Transverse colon (tissue), 4 donors: ENCODE data around the gene FGF1.

Experiments
- CTCF ChIP-seq, 5 experiments: fragments of 200-600 bp in 3 of 5; fragments of 450-650 bp in 2 of 5; sonication (generic) in 3 of 5; IDR thresholded peaks; 1 replicate in 2 of 5; 2 replicates in 3 of 5; pipeline ENCODE4 v1.5.1; 2016 to 2017; ENCODE audit warnings: antibody characterized with exemption in 5 of 5, inconsistent platforms in 3 of 5, mild to moderate bottlenecking in 2 of 5, moderate library complexity in 1 of 5
- EP300 ChIP-seq: sonication (generic); formaldehyde crosslinking; IDR thresholded peaks from one replicate; pipeline ENCODE4 v1.6.1; 2017; ENCODE audit warnings: antibody characterized with exemption, low read depth
- POLR2AphosphoS5 ChIP-seq, 3 donors: sonication (generic); formaldehyde crosslinking; IDR thresholded peaks; one replicate each; pipeline ENCODE4 v1.6.1; 2016; ENCODE audit warnings: antibody characterized with exemption in 3 of 3

DNA sequence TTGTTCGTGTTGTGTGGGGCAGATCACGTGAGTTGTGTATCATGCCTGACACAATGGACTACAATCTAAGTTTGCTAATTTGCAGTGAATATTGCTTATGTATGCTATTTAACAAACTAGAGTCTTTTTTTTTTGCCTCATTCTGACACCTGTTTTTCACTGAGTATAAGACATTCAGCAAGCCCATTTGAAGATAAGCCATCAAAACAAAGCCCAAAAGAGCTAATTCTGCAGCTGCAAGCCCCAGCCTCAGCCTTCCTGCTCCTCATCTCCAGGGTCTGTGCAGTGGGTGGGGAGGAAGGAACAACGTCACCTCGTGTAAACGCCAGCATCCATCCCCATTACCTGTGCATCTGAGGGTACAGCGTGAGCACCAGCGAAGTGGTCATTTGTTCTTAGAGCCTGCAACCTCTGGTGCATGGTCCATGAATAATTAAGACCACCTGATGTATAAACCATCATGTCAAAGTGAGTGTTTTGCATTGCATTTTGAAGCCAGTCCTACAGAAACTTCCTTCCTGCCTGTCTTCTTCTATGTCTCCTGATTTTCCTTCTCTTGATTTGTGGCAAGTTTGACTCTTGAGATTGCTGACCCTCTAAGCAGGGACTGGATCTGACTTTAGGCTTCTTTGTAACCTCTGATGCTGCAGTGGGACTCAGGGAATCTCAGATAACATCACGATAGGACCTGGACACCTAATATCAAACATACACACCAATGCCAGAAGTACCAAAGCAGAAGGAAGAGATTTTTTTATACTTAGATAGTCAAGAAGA is 73.2 kb downstream of the FGF1 start:
- TF ChIP-seq CTCF (IDR thresholded peaks at IDR 0.05) (no peak), POLR2AphosphoS5 (IDR thresholded peaks at IDR 0.05) (no peak), EP300 (no peak)
